Effector memory CD4-positive, alpha-beta T cell (primary cell): Measurements from ENCODE around the gene IGSF9B.

Experiments
- DNase-seq, 3 donors: peaks; one replicate each; pipeline ENCODE4 v3.0.0-alpha.2; 2020
- H3K27ac ChIP-seq: 2 replicates; pipeline ENCODE4 v1.7.0; 2013; ENCODE audit warnings: mild to moderate bottlenecking, low read length, moderate library complexity; ENCODE audit not compliant: insufficient read depth, poor library complexity, severe bottlenecking
- H3K27me3 ChIP-seq: replicated peaks from 2 replicates; pipeline ENCODE4 v1.7.0; 2013; ENCODE audit warnings: mild to moderate bottlenecking, low read length; ENCODE audit not compliant: insufficient read depth, control insufficient read depth, poor library complexity, severe bottlenecking
- H3K36me3 ChIP-seq: 2 replicates; pipeline ENCODE4 v1.7.0; 2013; ENCODE audit warnings: mild to moderate bottlenecking, low read length, moderate library complexity; ENCODE audit not compliant: control insufficient read depth, insufficient read depth
- H3K4me1 ChIP-seq: 2 replicates; pipeline ENCODE4 v1.7.0; 2013; ENCODE audit warnings: low read length, mild to moderate bottlenecking; ENCODE audit not compliant: control insufficient read depth, insufficient read depth, poor library complexity, severe bottlenecking
- H3K4me3 ChIP-seq: 2 replicates; pipeline ENCODE4 v1.7.0; 2013; ENCODE audit warnings: low read length, low read depth, mild to moderate bottlenecking; ENCODE audit not compliant: insufficient read depth, poor library complexity, severe bottlenecking
- H3K9me3 ChIP-seq: 2 replicates; pipeline ENCODE4 v1.7.0; 2013; ENCODE audit warnings: mild to moderate bottlenecking, low read length, moderate library complexity; ENCODE audit not compliant: control insufficient read depth

IGSF9B gene

DNA sequence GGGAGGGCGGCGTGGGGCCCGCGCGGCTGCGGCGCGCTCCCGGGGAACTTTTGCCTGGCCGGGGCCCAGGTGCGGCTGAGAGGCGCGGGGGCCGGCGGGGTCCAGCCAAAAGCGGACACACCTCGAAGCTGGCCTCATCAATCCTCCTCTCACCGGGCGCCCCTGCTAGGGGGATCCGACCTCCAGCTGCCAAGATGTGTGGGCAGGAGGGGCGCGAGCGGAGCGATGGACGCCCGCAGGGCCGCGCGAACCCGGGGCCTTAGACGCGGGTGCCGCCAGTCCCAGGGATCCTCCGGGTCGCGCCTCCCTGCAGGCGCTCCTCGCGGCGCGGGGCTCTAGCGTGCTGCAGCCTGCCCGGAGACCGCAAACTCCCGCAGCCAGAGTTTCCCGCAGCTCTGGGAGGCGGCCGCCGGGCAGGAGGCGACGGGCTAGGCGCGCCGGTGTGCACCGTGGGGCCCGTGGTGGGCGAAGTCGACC lies 785 bp downstream of the IGSF9B start:
- H3K4me3 ChIP-seq = peak overlapping the region; percentile 66
- H3K36me3 ChIP-seq = no peaks in the 10 kb centered on the region
- peaks cover 24% of the 10 kb centered on the region for H3K4me1 ChIP-seq
- no peaks in the 10 kb centered on the region for H3K27me3 ChIP-seq
- H3K9me3 ChIP-seq = no peaks in the 10 kb centered on the region
- DNase-seq = no peak
- no peak overlapping the region for H3K27ac ChIP-seq

DNA sequence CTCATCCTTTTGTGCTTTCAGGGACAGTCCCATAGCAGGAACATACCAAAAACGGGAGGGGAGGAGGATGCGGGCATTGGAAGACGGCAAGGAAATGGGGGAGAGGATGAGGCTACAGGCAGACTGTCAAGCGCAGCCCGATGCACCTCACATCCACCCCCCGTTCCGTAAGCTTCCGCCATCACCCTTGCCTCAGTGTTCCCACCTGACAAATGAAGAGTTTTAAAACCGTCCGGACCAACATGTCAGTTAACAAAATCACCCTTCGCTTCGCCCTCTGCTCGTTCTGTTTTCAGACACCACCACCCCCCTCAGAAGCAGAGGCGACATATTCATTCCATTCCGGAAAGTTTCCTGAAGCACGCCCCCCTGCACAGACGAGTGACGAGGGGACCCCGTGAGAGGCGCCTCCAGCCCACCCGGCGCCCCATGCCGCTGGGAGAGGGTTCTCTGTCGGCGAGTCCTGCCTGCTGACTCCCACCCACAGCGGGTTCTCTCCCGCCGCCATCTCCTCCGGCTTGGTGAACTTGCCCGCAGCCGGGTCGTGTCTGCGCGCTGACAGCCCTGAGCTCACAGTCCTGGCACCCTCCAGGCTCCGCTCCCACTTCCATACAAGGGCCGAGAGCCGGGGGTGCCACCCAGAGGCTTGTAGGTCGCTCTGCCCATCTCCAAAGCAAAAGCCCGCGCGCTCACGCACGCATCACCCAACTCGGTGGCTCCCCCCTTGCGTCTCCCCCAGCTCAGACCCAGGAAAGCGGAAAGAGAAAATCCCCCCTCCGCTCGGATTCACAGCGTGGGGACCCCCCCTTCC lies 1.5 kb downstream of the IGSF9B start:
- DNase-seq = no peak
- peak overlapping the region; percentile 7 for H3K27ac ChIP-seq
- no peaks in the 10 kb centered on the region for H3K9me3 ChIP-seq
- H3K4me3 ChIP-seq = peak overlapping the region; percentile 54
- no peaks in the 10 kb centered on the region for H3K36me3 ChIP-seq
- no peaks in the 10 kb centered on the region for H3K27me3 ChIP-seq
- peaks cover 24% of the 10 kb centered on the region for H3K4me1 ChIP-seq

DNA sequence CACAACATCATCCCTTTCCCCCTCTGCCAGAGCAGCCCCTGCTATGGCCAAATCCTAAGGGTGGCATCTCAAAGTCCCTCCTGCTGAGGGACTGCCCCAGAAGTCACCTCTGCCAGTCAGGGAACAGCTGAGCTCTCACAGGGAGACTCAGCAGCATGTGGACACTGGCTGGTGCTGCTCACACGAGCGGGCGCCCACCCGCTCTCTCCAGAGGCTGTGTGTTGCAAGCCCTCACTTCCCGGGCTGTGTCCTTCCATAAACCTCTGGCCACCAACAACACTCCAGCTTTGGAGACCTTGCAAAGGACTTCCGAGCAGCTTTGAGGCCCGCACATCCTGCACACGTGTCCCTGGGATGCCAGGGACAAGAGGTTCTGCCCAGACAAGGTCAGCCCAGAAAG lies 2.8 kb downstream of the IGSF9B start:
- H3K27me3 ChIP-seq = no peaks in the 10 kb centered on the region
- H3K9me3 ChIP-seq = no peaks in the 10 kb centered on the region
- H3K36me3 ChIP-seq = no peaks in the 10 kb centered on the region
- no peak overlapping the region for H3K4me3 ChIP-seq
- DNase-seq = no peak
- H3K4me1 ChIP-seq = peaks cover 25% of the 10 kb centered on the region
- H3K27ac ChIP-seq = no peak overlapping the region

DNA sequence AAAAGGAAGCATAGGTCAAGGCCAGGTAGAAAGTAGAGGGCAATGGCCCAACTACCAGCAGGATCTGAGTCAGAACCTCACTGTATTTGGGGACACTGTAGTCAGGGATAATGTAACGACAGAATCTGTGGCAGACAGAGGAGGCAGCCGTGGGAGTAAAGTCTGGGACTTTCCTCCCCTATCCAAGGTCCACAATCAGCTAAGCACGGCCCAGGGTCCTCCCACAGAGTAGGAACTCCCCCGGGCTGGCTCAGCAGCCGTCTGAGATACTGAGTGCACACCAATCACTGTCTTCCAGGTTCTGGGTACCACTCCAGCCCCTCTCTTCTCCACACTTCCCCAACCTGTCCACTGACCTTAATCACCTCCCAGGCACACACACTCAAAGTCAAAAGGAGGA lies 3.2 kb downstream of the IGSF9B start:
- no peaks in the 10 kb centered on the region for H3K36me3 ChIP-seq
- no peak for DNase-seq

DNA sequence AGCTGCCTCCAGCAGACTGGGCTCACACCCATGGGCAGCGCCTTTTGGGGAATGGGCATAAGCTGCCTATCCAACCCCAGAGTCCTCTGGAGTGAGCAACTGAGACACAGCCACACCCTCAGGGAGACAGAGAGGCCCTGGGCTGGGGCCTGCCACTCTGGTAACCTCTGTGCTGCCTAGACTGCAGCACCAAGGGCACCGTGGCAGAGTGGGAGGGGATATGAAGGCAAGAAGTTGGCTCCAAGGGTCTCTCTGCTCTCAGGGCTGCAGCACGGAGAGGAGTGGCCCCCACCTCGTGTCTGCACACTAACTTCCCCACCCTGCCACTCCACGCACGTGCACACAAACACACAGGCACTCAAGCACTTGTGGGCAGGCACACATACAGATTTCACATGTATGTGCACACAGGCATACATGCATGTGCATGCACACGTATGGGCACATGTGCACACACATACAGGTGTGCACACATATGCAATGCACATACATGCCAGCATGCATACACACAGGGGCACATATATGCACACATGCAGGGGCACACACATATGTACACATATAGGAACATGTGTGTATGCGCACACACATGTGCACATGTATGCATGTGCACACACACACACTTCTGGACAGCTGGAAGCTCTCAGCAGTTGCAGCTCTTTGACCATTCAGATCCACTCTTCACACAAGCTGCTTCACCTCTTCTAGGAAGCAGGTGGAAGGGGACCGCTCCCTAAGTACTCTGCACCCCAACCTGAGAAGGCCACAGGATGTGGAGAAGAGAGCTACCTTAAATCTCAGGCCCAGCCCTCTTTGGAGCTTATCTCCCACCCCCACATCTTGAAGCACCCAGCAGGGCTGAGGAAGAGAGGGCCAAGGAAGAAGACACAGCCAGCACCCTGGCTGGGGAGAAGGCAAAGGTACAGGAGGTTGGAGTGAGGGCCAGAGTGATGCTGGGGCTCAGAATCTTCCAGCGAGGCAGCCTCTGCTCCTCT lies 4.3 kb downstream of the IGSF9B start:
- H3K4me3 ChIP-seq = no peak overlapping the region
- no peaks in the 10 kb centered on the region for H3K27me3 ChIP-seq
- H3K9me3 ChIP-seq = no peaks in the 10 kb centered on the region
- no peak for DNase-seq
- no peak overlapping the region for H3K27ac ChIP-seq
- H3K36me3 ChIP-seq = no peaks in the 10 kb centered on the region
- H3K4me1 ChIP-seq = peaks cover 38% of the 10 kb centered on the region

More for the DNA sequence above, 3.2 kb downstream of the IGSF9B start:
- H3K27ac ChIP-seq = no peak overlapping the region
- H3K9me3 ChIP-seq = no peaks in the 10 kb centered on the region
- H3K27me3 ChIP-seq = no peaks in the 10 kb centered on the region
- H3K4me3 ChIP-seq = no peak overlapping the region
- H3K4me1 ChIP-seq = peaks cover 30% of the 10 kb centered on the region

DNA sequence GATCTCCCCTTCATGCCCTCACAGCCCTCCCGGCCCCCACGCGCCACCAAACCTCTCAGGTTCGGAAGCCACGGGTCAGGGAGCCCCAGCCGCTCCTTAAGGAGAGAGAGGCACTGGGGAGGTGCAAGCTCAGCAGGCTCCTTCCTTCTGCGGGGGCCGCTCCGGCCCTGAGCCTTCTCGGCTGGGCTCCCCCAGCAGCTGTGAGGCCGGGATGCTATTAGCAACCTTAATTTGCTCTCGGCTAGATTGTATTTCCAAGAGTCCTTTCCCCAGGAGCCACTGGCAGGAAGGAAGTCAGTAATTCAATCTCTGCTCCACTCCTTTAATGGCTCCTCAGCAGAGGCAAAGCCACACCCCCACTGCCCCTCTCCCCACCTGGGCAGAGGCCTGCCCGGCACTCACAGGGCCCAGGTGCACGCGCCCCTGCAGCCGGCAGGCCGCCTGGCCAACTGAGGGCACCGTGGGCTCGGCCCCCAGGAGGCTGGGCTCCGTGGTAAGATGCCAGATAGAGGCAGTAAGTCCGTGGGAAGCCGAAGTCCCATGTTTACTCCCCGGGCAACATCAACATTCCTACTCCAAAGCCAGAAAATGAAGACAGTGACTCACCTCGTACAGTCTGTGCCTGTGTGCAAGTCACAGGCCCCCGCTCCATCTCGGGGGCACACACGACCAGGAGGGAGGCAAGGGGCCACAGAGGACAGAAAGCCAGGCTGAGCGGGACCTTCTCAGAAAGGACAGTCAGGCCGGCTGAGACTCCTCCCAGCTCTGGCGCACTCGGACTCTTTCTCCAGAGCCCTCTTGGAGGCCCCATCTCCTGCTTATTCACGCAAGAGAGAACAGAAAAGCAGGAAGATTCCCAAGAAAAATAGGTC lies 5.2 kb downstream of the IGSF9B start:
- no peak overlapping the region for H3K4me3 ChIP-seq
- no peaks in the 10 kb centered on the region for H3K36me3 ChIP-seq
- H3K4me1 ChIP-seq = peaks cover 42% of the 10 kb centered on the region
- no peak for DNase-seq
- no peaks in the 10 kb centered on the region for H3K27me3 ChIP-seq
- no peak overlapping the region for H3K27ac ChIP-seq
- H3K9me3 ChIP-seq = no peaks in the 10 kb centered on the region

DNA sequence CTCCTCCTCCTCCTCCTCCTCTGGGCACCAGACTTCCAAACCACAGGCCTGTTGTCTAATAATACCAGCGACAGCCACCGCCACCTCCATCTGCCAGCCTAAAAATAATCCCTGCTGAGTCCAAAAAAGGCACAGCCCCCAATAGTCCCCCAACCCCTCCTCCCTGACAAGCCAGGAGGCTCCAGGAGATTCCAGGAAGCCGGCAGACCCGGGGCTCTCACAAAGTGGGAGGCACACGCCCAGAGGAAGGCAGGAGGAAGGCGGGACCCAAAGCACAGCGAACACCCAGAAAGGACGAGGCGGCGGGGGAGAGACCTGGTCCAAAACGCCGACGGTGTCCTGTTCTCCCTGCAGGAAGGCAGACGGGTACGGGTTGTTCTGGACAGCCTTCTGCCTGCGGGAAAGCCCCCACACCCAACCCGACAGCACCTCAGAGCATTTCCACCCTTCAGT lies 5.9 kb downstream of the IGSF9B start:
- Histone ChIP-seq H3K27me3 (no peaks in the 10 kb centered on the region), H3K4me1 (peaks cover 49% of the 10 kb centered on the region)
- no peak for DNase-seq

DNA sequence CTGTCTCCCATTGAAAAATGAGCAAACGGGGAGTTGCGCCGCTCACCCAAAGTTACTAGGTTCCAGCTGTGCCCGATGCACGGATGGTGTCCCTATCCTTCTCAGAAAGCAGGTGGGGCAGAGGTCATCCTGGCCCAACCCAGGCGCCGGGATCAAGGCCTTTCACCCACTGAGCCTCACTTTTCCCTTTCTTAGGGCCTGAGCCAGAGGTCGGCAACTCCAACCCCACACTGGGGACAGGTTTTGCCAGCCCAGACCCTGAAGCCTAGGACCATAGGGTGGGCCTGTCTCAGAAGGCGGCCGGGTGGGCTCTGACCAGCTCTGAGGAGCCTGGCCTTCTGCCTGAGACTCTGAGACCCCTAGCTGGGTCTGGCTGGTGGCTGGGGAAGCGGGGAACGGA lies 6.3 kb downstream of the IGSF9B start:
- Histone ChIP-seq H3K27ac (no peak overlapping the region), H3K27me3 (no peaks in the 10 kb centered on the region), H3K4me3 (no peak overlapping the region), H3K9me3 (no peaks in the 10 kb centered on the region), H3K36me3 (no peaks in the 10 kb centered on the region), H3K4me1 (peaks cover 52% of the 10 kb centered on the region)
- DNase-seq = no peak

More for the DNA sequence above, 5.9 kb downstream of the IGSF9B start:
- H3K36me3 ChIP-seq = no peaks in the 10 kb centered on the region
- H3K27ac ChIP-seq = no peak overlapping the region
- no peaks in the 10 kb centered on the region for H3K9me3 ChIP-seq
- no peak overlapping the region for H3K4me3 ChIP-seq

DNA sequence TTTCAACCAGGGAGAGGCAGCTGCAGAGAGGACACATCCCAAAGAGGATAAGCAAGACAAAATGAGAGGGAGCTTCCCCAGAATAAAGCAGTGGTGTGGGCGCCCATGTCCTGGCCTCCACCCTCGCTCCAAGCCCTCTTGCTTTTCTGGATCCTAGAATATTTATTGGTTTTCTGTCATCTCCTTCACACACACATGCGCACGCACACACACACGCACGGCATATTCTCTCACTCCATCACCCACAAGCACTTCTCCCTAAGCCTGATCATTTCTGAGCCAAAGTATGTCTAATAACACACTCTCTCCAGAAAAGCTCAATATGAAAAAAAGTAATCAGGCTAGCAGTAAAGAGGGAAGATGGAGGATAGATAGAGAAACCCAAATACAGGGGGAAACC lies 7.6 kb downstream of the IGSF9B start:
- no peaks in the 10 kb centered on the region for H3K9me3 ChIP-seq
- H3K27ac ChIP-seq = no peak overlapping the region
- no peaks in the 10 kb centered on the region for H3K27me3 ChIP-seq
- no peak overlapping the region for H3K4me3 ChIP-seq
- DNase-seq = no peak
- H3K36me3 ChIP-seq = no peaks in the 10 kb centered on the region
- H3K4me1 ChIP-seq = peaks cover 54% of the 10 kb centered on the region
